Ectodermal cell (in vitro differentiated cells): ENCODE data around the gene EIF4G3.
"Not testable (repeated sequence)": the region's sequence is repeated elsewhere in the genome, so short reads cannot be mapped to it uniquely, and the experiment has no call there.

Source experiments
- H3K27ac ChIP-seq: 2 replicates; pipeline ENCODE4 v1.7.0; 2013; ENCODE audit warnings: mild to moderate bottlenecking, low read depth, low read length; ENCODE audit not compliant: insufficient read depth, poor library complexity, severe bottlenecking
- H3K27me3 ChIP-seq: 2 replicates; pipeline ENCODE4 v1.7.0; 2013; ENCODE audit warnings: mild to moderate bottlenecking, low read length; ENCODE audit not compliant: insufficient read depth, control insufficient read depth, poor library complexity, severe bottlenecking
- H3K36me3 ChIP-seq: one replicate; pipeline ENCODE4 v1.7.0; 2013; ENCODE audit warnings: low read length; ENCODE audit not compliant: control insufficient read depth, insufficient read depth
- H3K4me1 ChIP-seq: one replicate; pipeline ENCODE4 v1.7.0; 2013; ENCODE audit warnings: low read length; ENCODE audit not compliant: control insufficient read depth, insufficient read depth
- H3K4me3 ChIP-seq: 2 replicates; pipeline ENCODE4 v1.7.0; 2013; ENCODE audit warnings: low read depth, low read length, control low read depth; ENCODE audit not compliant: insufficient read depth
- H3K9me3 ChIP-seq: 2 replicates; pipeline ENCODE4 v1.7.0; 2013; ENCODE audit warnings: mild to moderate bottlenecking, low read length, moderate library complexity; ENCODE audit not compliant: control insufficient read depth
- WGBS, 2 experiments: methylation state at CpG; one replicate each; pipeline ENCODE4 v1.1.7; 2013; ENCODE audit warnings: missing lambda C conversion rate in 2 of 2; 5-methylcytosine and 5-hydroxymethylcytosine counted together

Gene EIF4G3

DNA sequence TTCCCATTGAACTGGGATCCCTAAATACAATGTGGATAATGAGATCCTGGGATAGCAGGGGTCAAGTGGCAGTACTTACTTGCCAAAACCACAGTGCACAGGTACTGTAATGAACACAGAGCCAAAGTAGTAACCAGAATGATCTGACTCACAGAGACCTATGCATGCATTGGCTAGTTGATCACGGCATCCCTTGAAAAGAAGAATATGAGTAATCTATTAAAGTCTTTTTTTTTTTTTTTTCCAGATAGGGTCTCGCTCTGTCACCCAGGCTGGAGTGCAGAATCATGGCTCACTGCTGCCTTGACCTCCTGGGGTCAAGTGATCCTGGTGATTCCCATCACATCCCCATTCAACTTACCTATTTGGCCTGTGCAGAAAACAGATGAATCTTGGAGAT lies 29.4 kb upstream of the EIF4G3 start:
- H3K27ac ChIP-seq: no peak overlapping the region
- H3K4me1 ChIP-seq: no peaks in the 10 kb centered on the region
- H3K27me3 ChIP-seq: no peaks in the 10 kb centered on the region
- no peaks in the 10 kb centered on the region for H3K36me3 ChIP-seq
- H3K9me3 ChIP-seq: no peaks in the 10 kb centered on the region
- WGBS, 2 experiments: 94 to 95% methylated on average over 2 of the region's 2 CpGs
- H3K4me3 ChIP-seq: no peak overlapping the region

DNA sequence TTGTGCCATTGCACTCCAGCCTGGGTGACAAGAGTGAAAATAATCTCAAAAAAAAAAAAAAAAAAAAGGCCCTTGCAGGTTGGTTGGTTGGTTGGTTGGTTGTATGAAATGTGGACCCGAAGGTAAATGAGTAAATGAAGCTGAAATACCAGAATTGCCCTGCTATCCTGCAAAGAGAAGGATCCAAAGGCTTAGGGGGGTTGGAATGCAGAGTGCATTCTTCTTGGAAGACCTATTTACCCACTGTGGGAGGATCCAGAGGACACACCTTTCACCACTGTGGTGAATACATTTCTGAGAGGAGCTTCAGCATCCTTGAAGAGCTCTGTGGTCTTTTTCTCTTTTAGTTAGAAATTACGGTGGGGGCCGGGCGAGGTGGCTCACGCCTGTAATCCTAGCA lies 28.7 kb upstream of the EIF4G3 start:
- Histone ChIP-seq H3K27ac (no peak overlapping the region), H3K4me3 (no peak overlapping the region), H3K36me3 (no peaks in the 10 kb centered on the region), H3K4me1 (no peaks in the 10 kb centered on the region), H3K27me3 (no peaks in the 10 kb centered on the region), H3K9me3 (no peaks in the 10 kb centered on the region)
- 93 to 95% methylated on average over 5 of the region's 5 CpGs for WGBS, 2 experiments

DNA sequence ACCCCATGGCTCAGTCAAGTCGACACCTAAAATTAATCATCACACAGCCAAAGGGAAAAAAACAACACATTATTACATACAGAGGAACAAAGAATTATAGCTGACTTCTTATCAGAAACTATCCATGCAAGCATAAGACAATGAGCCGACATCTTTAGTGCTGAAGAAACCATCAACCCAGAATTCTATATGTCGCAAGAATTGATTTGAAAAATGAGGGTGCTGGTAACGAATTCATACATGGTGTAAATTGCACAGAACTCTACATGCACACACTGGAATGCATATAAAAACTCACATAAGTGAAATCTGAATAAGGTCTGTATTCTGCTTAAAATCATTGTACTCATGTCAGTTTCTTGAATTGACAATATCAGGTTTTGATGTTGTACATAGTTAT lies 25.0 kb upstream of the EIF4G3 start:
- WGBS, 2 experiments: 97% methylated on average over 3 to 4 of the region's 4 CpGs
- Histone ChIP-seq H3K4me1 (no peaks in the 10 kb centered on the region), H3K36me3 (no peaks in the 10 kb centered on the region), H3K9me3 (no peaks in the 10 kb centered on the region), H3K27me3 (no peaks in the 10 kb centered on the region), H3K4me3 (no peak overlapping the region), H3K27ac (no peak overlapping the region)

DNA sequence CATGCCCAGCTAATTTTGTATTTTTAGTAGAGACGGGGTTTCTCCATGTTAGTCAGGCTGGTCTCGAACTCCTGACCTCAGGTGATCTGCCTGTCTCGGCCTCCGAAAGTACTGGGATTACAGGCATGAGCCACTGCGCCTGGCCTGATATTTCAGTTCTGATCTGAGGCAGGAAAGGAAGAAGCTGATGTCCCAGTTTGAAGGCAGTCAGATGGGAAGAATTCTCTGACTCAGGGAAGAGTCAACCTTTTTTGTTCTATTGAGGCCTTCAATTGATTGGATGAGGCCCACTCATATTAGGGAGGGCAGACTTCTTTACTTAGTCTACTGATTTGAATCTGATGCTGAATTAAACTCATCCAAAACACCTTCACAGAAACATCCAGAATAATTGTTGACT lies 24.5 kb upstream of the EIF4G3 start:
- not testable (repeated sequence) for H3K9me3 ChIP-seq, H3K4me1 ChIP-seq, H3K27ac ChIP-seq, H3K27me3 ChIP-seq, H3K4me3 ChIP-seq, H3K36me3 ChIP-seq
- WGBS, 2 experiments: 89 to 94% methylated on average over 5 of the region's 5 CpGs

DNA sequence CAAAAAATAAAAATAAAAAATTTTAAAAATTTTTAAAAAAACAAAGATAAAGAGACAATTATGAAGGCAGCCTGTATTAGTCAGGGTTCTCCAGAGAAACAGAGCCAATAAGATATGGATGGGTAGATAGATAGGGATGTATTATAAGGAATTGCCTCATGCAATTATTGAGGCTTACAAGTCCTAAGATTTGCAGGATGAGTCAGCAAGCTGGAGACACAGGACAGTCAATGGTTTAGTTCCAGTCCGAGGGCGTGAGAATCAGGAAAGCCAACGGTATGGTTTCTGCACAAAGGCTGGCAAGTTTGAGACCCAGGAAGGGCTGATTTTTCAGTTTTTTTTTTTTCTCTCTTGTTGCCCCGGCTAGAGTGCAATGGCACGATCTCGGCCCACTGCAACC lies 24.1 kb upstream of the EIF4G3 start:
- Histone ChIP-seq H3K4me1 (no peaks in the 10 kb centered on the region), H3K9me3 (no peaks in the 10 kb centered on the region), H3K36me3 (no peaks in the 10 kb centered on the region), H3K4me3 (no peak overlapping the region), H3K27me3 (no peaks in the 10 kb centered on the region), H3K27ac (no peak overlapping the region)
- WGBS, 2 experiments: 90 to 96% methylated on average over 6 of the region's 6 CpGs

DNA sequence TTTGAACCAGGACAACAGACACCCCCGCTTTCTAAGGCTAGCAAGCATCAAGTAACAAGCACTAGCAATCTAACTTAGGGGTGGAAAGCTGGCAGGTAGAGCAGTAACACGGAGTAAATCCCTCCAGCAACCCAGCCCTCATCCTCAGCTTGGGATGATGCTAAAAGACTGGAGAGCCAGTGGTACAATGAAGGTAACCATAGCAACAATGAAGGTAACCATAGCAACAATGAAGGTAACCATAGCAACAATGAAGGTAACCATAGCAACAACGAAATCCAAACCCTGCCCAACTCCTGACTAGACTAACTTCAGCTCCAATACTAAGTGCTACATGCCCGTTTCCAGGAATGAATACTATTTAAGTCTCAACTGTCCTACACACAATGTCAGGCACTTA lies 22.2 kb upstream of the EIF4G3 start:
- Histone ChIP-seq H3K27ac (no peak overlapping the region), H3K4me3 (no peak overlapping the region), H3K27me3 (no peaks in the 10 kb centered on the region), H3K9me3 (no peaks in the 10 kb centered on the region), H3K36me3 (no peaks in the 10 kb centered on the region), H3K4me1 (no peaks in the 10 kb centered on the region)
- 60 to 64% methylated on average over 4 of the region's 4 CpGs for WGBS, 2 experiments

DNA sequence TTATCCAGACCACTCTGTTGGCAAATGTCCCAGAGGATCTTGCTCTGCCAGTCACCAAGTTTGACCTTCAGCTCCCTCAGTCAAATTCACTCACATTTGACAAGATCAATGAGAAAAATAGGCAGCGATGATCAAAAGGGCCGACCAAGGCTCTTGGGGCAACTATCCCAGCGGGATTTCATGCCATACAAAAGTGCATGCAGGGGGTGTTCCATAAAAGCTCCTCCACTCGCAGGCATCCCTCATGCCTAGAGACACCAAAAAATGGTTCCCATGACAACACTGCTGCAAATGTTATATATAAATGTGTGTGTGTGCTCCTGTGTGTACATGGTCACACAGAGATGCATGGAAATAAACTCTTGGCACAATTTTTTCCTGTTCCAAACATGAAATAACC lies 16.2 kb upstream of the EIF4G3 start:
- Histone ChIP-seq H3K27me3 (peaks cover 50% of the 10 kb centered on the region), H3K4me3 (no peak overlapping the region)

DNA sequence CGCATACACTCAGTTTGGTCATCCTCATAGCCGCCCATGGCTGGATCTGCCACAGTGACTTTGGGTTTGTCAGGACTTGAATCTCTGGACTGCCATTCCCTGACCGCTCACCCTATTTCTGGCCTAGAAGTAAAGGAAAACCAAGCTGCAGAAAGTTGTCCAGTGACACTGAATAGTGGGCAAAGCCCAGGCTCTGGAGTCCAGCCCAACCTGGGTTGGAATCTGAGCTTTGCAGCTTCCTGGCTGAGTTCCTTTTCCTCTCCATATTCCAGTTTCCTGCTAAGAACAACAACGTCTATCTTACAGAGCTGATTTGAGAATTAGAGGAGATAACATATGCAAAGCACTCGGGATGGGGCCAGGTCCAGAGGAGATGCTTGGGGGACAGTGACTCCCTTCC lies 15.6 kb upstream of the EIF4G3 start:
- no peaks in the 10 kb centered on the region for H3K36me3 ChIP-seq
- no peak overlapping the region for H3K4me3 ChIP-seq
- WGBS, 2 experiments: 70 to 76% methylated on average over 5 of the region's 5 CpGs
- no peak overlapping the region for H3K27ac ChIP-seq
- H3K27me3 ChIP-seq: peaks cover 56% of the 10 kb centered on the region
- no peaks in the 10 kb centered on the region for H3K4me1 ChIP-seq
- H3K9me3 ChIP-seq: no peaks in the 10 kb centered on the region

More for the DNA sequence above, 16.2 kb upstream of the EIF4G3 start:
- 69 to 70% methylated on average over 4 of the region's 4 CpGs for WGBS, 2 experiments
- Histone ChIP-seq H3K36me3 (no peaks in the 10 kb centered on the region), H3K9me3 (no peaks in the 10 kb centered on the region), H3K27ac (no peak overlapping the region), H3K4me1 (no peaks in the 10 kb centered on the region)

DNA sequence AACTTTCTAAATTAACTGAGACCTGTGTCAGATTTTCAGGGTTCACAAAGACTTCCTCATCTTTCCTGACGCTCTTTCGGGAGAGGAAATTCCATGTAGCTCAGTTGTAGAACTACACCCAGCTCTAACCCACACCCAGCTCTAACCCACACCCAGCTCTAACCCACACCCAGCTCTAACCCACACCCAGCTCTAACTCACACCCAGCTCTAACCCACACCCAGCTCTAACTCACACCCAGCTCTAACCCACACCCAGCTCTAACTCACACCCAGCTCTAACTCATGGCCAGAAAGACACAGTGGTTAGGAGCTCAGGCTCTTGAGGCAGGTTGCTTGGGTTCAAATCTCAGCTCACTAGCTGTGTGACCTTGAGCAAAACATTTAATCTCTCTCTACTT lies 14.1 kb upstream of the EIF4G3 start:
- H3K4me3 ChIP-seq, H3K9me3 ChIP-seq, H3K4me1 ChIP-seq, H3K27ac ChIP-seq, H3K36me3 ChIP-seq: not testable (repeated sequence)
- 52 to 63% methylated on average over 2 of the region's 2 CpGs for WGBS, 2 experiments
- peaks cover 61% of the 10 kb centered on the region for H3K27me3 ChIP-seq

DNA sequence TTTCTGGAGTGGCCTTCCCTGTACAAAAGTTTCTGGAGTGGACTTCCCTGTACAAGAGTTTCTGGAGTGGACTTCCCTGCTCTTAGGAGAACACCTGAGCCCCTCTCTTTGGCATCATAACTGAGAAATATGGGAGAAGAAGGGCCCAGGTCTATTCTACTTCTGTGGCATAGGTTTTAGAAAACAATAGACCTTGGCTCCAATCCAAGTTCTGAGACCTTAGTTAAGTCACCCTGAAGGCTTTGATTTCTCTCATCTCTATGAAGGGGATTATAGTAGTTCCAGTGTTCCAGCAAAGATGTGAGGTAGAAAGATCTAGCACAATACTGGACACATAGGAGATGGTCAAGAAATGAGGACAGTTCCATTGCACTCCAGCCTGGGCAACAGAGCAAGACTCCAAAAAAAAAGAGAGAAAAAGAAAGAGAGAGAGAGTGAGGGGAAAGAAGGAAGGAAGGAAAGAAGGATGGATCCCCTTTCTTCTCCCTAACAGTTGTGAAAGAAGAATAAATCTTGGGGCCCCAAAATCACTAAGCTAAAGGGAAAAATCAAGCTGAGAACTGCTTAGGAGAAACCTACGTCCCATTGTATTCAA lies 13.3 kb upstream of the EIF4G3 start:
- Histone ChIP-seq H3K4me1 (no peaks in the 10 kb centered on the region), H3K36me3 (no peaks in the 10 kb centered on the region), H3K27me3 (peaks cover 61% of the 10 kb centered on the region), H3K9me3 (no peaks in the 10 kb centered on the region), H3K4me3 (no peak overlapping the region), H3K27ac (no peak overlapping the region)
- 65 to 77% methylated on average over 1 of the region's 1 CpG for WGBS, 2 experiments

DNA sequence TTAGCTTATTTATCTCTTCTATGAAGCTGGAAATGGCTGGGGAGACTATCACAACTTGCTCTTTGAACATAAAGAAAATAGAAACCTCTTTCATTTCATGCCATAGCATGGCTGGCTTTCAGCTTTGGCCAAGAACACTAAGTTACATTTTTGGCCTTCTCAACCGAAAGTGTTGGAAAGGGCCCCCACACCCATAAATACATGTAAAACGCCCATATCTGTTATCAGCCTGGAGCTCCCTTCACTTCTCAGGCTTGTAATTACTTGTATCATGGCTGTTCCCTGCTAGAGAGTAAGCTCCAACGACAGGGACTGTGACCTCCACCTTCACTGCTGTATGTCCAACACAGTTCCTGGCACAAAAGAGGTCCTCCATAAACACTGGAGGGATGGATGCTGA lies 12.7 kb upstream of the EIF4G3 start:
- 57 to 60% methylated on average over 3 of the region's 3 CpGs for WGBS, 2 experiments
- Histone ChIP-seq H3K9me3 (no peaks in the 10 kb centered on the region), H3K4me3 (no peak overlapping the region), H3K36me3 (no peaks in the 10 kb centered on the region), H3K27me3 (peaks cover 61% of the 10 kb centered on the region), H3K4me1 (no peaks in the 10 kb centered on the region), H3K27ac (no peak overlapping the region)
